ENCODE measurements around the gene PDS5B. TPM values are rescaled to one million over a fixed set of nuclear protein-coding genes. Genes with fewer than 3 reads are reported as not detected.

PDS5B gene
- total RNA-seq, 1 donor from 2014 or later = 80.1 TPM

- no peak for ATAC-seq
Measured at GRCh38 chr13:32752311-32752710, 166.1 kb downstream of the PDS5B start.

GRCh38 chr13:32752997-32753606 is 166.8 kb downstream of the PDS5B start:
- ATAC-seq (no peak), DNase-seq (ENCODE audit: low spot score) (no peak)
- intact Hi-C loops (cut with DNase I) = no loop called here

More at GRCh38 chr13:32752311-32752710, 166.1 kb downstream of the PDS5B start:
- intact Hi-C loops (cut with DNase I) = no loop called here
- DNase-seq (ENCODE audit: low spot score) = no peak

- intact Hi-C loops (cut with DNase I) = no loop called here
- ATAC-seq (no peak), DNase-seq (ENCODE audit: low spot score) (no peak)
Measured at GRCh38 chr13:32754179-32754578, 167.9 kb downstream of the PDS5B start.

- no peak for DNase-seq (ENCODE audit: low spot score)
- no peak for ATAC-seq
- intact Hi-C loops (cut with DNase I) = no loop called here
Measured at GRCh38 chr13:32759152-32759551, 172.9 kb downstream of the PDS5B start.

- no peak for ATAC-seq
- intact Hi-C loops (cut with DNase I) = no loop called here
- no peak for DNase-seq (ENCODE audit: low spot score)
Measured at GRCh38 chr13:32761472-32761871, 175.2 kb downstream of the PDS5B start.

GRCh38 chr13:32779119-32779518 is 192.9 kb downstream of the PDS5B start:
- DNase-seq (ENCODE audit: low spot score) (no peak), ATAC-seq (no peak)
- intact Hi-C loops (cut with DNase I) = no loop called here

GRCh38 chr13:32781906-32782305 is 195.7 kb downstream of the PDS5B start:
- intact Hi-C loops (cut with DNase I) = no loop called here
- ATAC-seq = no peak
- no peak for DNase-seq (ENCODE audit: low spot score)

GRCh38 chr13:32783067-32783466 is 196.8 kb downstream of the PDS5B start:
- DNase-seq (ENCODE audit: low spot score) (no peak), ATAC-seq (no peak)
- intact Hi-C loops (cut with DNase I) = no loop called here

- DNase-seq (ENCODE audit: low spot score) (no peak), ATAC-seq (no peak)
- intact Hi-C loops (cut with DNase I) = no loop called here
Measured at GRCh38 chr13:32790731-32791130, 204.5 kb downstream of the PDS5B start.

GRCh38 chr13:32791545-32792172 is 205.4 kb downstream of the PDS5B start:
- intact Hi-C loops (cut with DNase I) = no loop called here
- no peak for DNase-seq (ENCODE audit: low spot score)
- no peak for ATAC-seq

GRCh38 chr13:32796754-32797153 is 210.5 kb downstream of the PDS5B start:
- DNase-seq (ENCODE audit: low spot score) (no peak), ATAC-seq (no peak)
- intact Hi-C loops (cut with DNase I) = no loop called here

GRCh38 chr13:32802159-32802558 is 215.9 kb downstream of the PDS5B start:
- ATAC-seq = peak; percentile 76
- intact Hi-C loops (cut with DNase I) = no loop called here
- no peak for DNase-seq (ENCODE audit: low spot score)

GRCh38 chr13:32804673-32805230 is 218.5 kb downstream of the PDS5B start:
- intact Hi-C loops (cut with DNase I) = no loop called here
- DNase-seq (ENCODE audit: low spot score) = no peak
- no peak for ATAC-seq

- DNase-seq (ENCODE audit: low spot score) (no peak), ATAC-seq (peak; percentile 85)
- intact Hi-C loops (cut with DNase I) = no loop called here
Measured at GRCh38 chr13:32811297-32811800, 225.1 kb downstream of the PDS5B start.

- intact Hi-C loops (cut with DNase I) = no loop called here
- ATAC-seq (peak; percentile 15), DNase-seq (ENCODE audit: low spot score) (no peak)
Measured at GRCh38 chr13:32821149-32821688, 235.0 kb downstream of the PDS5B start.

- intact Hi-C loops (cut with DNase I) = no loop called here
- ATAC-seq (no peak), DNase-seq (ENCODE audit: low spot score) (no peak)
Measured at GRCh38 chr13:32822771-32823170, 236.5 kb downstream of the PDS5B start.

- DNase-seq (ENCODE audit: low spot score) (no peak), ATAC-seq (no peak)
- intact Hi-C loops (cut with DNase I) = no loop called here
Measured at GRCh38 chr13:32823597-32823996, 237.3 kb downstream of the PDS5B start.

- no peak for ATAC-seq
- intact Hi-C loops (cut with DNase I) = no loop called here
- no peak for DNase-seq (ENCODE audit: low spot score)
Measured at GRCh38 chr13:32824061-32824460, 237.8 kb downstream of the PDS5B start.

- DNase-seq (ENCODE audit: low spot score) (no peak), ATAC-seq (no peak)
- intact Hi-C loops (cut with DNase I) = no loop called here
Measured at GRCh38 chr13:32824675-32825074, 238.4 kb downstream of the PDS5B start.

- intact Hi-C loops (cut with DNase I) = no loop called here
Measured at GRCh38 chr13:32825481-32825880, 239.2 kb downstream of the PDS5B start.

More at GRCh38 chr13:32825481-32825880, 239.2 kb downstream of the PDS5B start:
- ATAC-seq = no peak
- no peak for DNase-seq (ENCODE audit: low spot score)
